HG02973 (cell line): Measurements from ENCODE around the gene ARL15.
"Not testable (repeated sequence)": the region's sequence is repeated elsewhere in the genome, so short reads cannot be mapped to it uniquely, and the experiment has no call there.

ENCODE experiments used
- ATAC-seq: cut with Tn5 transposase; IDR thresholded peaks from one replicate; pipeline ENCODE4 v1.9.1; 2021; ENCODE audit warnings: moderate library complexity; ENCODE audit not compliant: unreplicated experiment

The ARL15 gene

GRCh38 chr5:53877243-53877642 lies 433.1 kb downstream of the ARL15 start:
- no peak for ATAC-seq

GRCh38 chr5:53874409-53874808 lies 436.0 kb downstream of the ARL15 start:
- ATAC-seq: no peak

GRCh38 chr5:53873235-53873634 lies 437.1 kb downstream of the ARL15 start:
- ATAC-seq: no peak

GRCh38 chr5:53871775-53872174 lies 438.6 kb downstream of the ARL15 start:
- ATAC-seq: no peak

- no peak for ATAC-seq
Observed at GRCh38 chr5:53871050-53871449, 439.3 kb downstream of the ARL15 start.

- ATAC-seq: no peak
Observed at GRCh38 chr5:53858700-53859456, 451.5 kb downstream of the ARL15 start.

GRCh38 chr5:53856506-53856905 lies 453.9 kb downstream of the ARL15 start:
- ATAC-seq: no peak

- not testable (repeated sequence) for ATAC-seq
Observed at GRCh38 chr5:53836851-53837430, 473.4 kb downstream of the ARL15 start.

- no peak for ATAC-seq
Observed at GRCh38 chr5:53834500-53834899, 475.9 kb downstream of the ARL15 start.
